HG03558 (cell line): ENCODE data around the gene DDX23.

Experiments used
- ATAC-seq: cut with Tn5 transposase; IDR thresholded peaks from one replicate; pipeline ENCODE4 v1.9.1; 2021; ENCODE audit warnings: moderate number of reproducible peaks; ENCODE audit not compliant: unreplicated experiment; ENCODE audit errors: extremely low read depth

DDX23 gene

GRCh38 chr12:48779869-48780268, 72.1 kb downstream of the DDX23 start:
- ATAC-seq, result no peak
